AG10803 (cell line): ENCODE data around the gene PRRG4.
A peak's percentile ranks its signal among the peaks of the same experiment; 100 is the strongest.

ENCODE experiments used
- DNase-seq: peaks from one replicate; pipeline ENCODE4 v3.0.0; 2010; ENCODE audit warnings: low read depth
- H3K4me3 ChIP-seq: 2 replicates; pipeline ENCODE4 v1.5.1; 2011; ENCODE audit warnings: mild to moderate bottlenecking, low read length, control low read depth
- CTCF ChIP-seq: conservative IDR thresholded peaks from 2 replicates; pipeline ENCODE4 v1.5.1; 2011; ENCODE audit warnings: mild to moderate bottlenecking, low read length, control low read depth, inconsistent platforms

PRRG4 gene

GRCh38 chr11:32792948-32793475 lies 36.7 kb upstream of the PRRG4 start:
- peak overlapping the region; percentile 14 for H3K4me3 ChIP-seq
- DNase-seq: peak; percentile 21
- TF ChIP-seq CTCF: peak; percentile 80

GRCh38 chr11:32794439-32794838 lies 35.3 kb upstream of the PRRG4 start, which contains the start of gene CCDC73:
TSS of gene CCDC73 (minus strand) at chr11:32794662. CDS start at chr11:32760243, 34,419 bp downstream.
- no peak within 1 kb of the TSS for H3K4me3 ChIP-seq
- no peak for DNase-seq
- TF ChIP-seq CTCF: no peak

GRCh38 chr11:32796425-32796824 lies 33.3 kb upstream of the PRRG4 start:
- no peak for TF ChIP-seq CTCF
- no peak for DNase-seq
- no peak overlapping the region for H3K4me3 ChIP-seq

GRCh38 chr11:32809313-32809712 lies 20.4 kb upstream of the PRRG4 start:
- H3K4me3 ChIP-seq: no peak overlapping the region

GRCh38 chr11:32817181-32817851 lies 12.4 kb upstream of the PRRG4 start:
- DNase-seq: no peak
- H3K4me3 ChIP-seq: no peak overlapping the region
- no peak for TF ChIP-seq CTCF

More at GRCh38 chr11:32809313-32809712, 20.4 kb upstream of the PRRG4 start:
- DNase-seq: peak; percentile 70
- TF ChIP-seq CTCF: peak; percentile 89

GRCh38 chr11:32817852-32818183 lies 11.9 kb upstream of the PRRG4 start:
- DNase-seq: no peak
- TF ChIP-seq CTCF: no peak
- H3K4me3 ChIP-seq: no peak overlapping the region

- no peak for DNase-seq
- no peak overlapping the region for H3K4me3 ChIP-seq
- no peak for TF ChIP-seq CTCF
Measured at GRCh38 chr11:32819187-32819586, 10.5 kb upstream of the PRRG4 start.
